PFSK-1 (cell line): ENCODE results near the gene MATN3.

Experiments
- POLR2AphosphoS5 ChIP-seq: IDR thresholded peaks from 2 replicates; pipeline ENCODE4 v1.6.1; 2012; ENCODE audit warnings: low read depth, mild to moderate bottlenecking, control low read depth, low read length, moderate library complexity
- REST ChIP-seq, 2 experiments: IDR thresholded peaks; 2 replicates each; pipeline versions ENCODE4 v1.6.1 to v1.8.0; 2011 to 2012; ENCODE audit warnings: low read depth in 2 of 2, low read length in 2 of 2, control low read depth in 1 of 2, inconsistent platforms in 1 of 2, mild to moderate bottlenecking in 1 of 2, moderate library complexity in 1 of 2; ENCODE audit not compliant: insufficient read depth in 1 of 2
- TAF1 ChIP-seq: IDR thresholded peaks from 2 replicates; pipeline ENCODE4 v1.6.1; 2012; ENCODE audit warnings: low read length, control low read depth, borderline replicate concordance; ENCODE audit not compliant: insufficient read depth

GRCh38 chr2:19955544-19956422 lies 56.7 kb downstream of the MATN3 start:
- TF ChIP-seq TAF1 (no peak), POLR2AphosphoS5 (no peak), REST (IDR thresholded peaks at IDR 0.05; ENCODE audit: insufficient read depth in 1 of 2, low read depth in 2 of 2, low read length in 2 of 2) (no peak)
